ENCODE results near the gene FSD1L.

FSD1L gene

GRCh38 chr9:105418588-105419500 is 29.0 kb upstream of the FSD1L start:
- Histone ChIP-seq H3K36me3 (ENCODE audit: control insufficient read depth in 2 of 2, insufficient read depth in 2 of 2, low read length in 2 of 2) (no peaks in the 10 kb centered on the region), H3K4me3 (ENCODE audit: low read length in 2 of 2) (no peak overlapping the region), H3K27me3 (ENCODE audit: control insufficient read depth in 1 of 2, insufficient read depth in 2 of 2, low read length in 2 of 2) (no peaks in the 10 kb centered on the region), H3K9me3 (ENCODE audit: control insufficient read depth in 2 of 2, low read length in 2 of 2) (no peaks in the 10 kb centered on the region), H3K4me1 (ENCODE audit: control insufficient read depth, insufficient read depth, low read length) (no peaks in the 10 kb centered on the region), H3K27ac (ENCODE audit: low read length) (no peak overlapping the region), H3K9ac (ENCODE audit: low read length in 2 of 2) (no peak overlapping the region)

DNA sequence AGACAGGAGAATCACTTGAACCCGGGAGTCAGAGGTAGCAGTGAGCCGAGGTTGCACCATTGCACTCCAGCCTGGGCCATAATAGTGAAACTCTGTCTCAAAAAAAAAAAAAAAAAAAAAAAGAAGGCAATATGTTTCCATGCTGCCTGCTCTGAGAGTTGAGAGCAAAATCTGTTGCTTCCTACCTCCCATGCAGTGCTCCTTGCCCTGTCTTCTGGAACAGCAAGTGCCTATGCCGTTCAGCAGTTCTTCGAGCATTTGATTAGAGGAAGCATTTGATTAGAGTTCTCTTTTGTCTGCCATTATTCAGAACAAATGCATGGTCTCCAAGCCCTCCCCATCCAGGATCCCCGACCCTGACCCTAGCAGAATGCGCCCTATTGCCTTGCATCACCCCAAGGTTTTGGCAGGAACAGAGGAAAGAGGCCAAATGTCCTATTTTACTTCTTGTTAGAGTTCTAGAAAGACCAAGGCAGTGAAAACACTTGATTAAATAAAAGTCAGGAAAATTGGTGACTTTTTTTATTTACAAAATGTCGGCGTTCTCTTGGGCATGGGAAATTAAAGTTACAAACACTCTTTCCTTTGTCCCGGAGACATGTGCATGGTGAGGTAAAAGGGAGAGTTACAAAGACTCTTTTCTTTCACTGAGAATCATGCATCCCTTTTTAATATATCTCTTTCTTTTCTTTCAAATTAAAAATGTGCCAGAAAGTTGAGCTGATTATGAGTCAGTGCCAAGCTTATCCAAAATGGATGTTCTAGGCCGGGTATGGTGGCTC is 27.8 kb upstream of the FSD1L start:
- Histone ChIP-seq H3K27ac (ENCODE audit: low read length) (no peak overlapping the region), H3K27me3 (ENCODE audit: control insufficient read depth in 1 of 2, insufficient read depth in 2 of 2, low read length in 2 of 2) (no peaks in the 10 kb centered on the region), H3K9ac (ENCODE audit: low read length in 2 of 2) (no peak overlapping the region), H3K4me3 (ENCODE audit: low read length in 2 of 2) (no peak overlapping the region), H3K9me3 (ENCODE audit: control insufficient read depth in 2 of 2, low read length in 2 of 2) (no peaks in the 10 kb centered on the region), H3K4me1 (ENCODE audit: control insufficient read depth, insufficient read depth, low read length) (no peaks in the 10 kb centered on the region), H3K36me3 (ENCODE audit: control insufficient read depth in 2 of 2, insufficient read depth in 2 of 2, low read length in 2 of 2) (no peaks in the 10 kb centered on the region)

- H3K4me3 ChIP-seq (ENCODE audit: low read length in 2 of 2) = no peak overlapping the region
- no peaks in the 10 kb centered on the region for H3K9me3 ChIP-seq (ENCODE audit: control insufficient read depth in 2 of 2, low read length in 2 of 2)
- H3K4me1 ChIP-seq (ENCODE audit: control insufficient read depth, insufficient read depth, low read length) = no peaks in the 10 kb centered on the region
- H3K27me3 ChIP-seq (ENCODE audit: control insufficient read depth in 1 of 2, insufficient read depth in 2 of 2, low read length in 2 of 2) = no peaks in the 10 kb centered on the region
- no peak overlapping the region for H3K27ac ChIP-seq (ENCODE audit: low read length)
- H3K9ac ChIP-seq (ENCODE audit: low read length in 2 of 2) = no peak overlapping the region
- no peaks in the 10 kb centered on the region for H3K36me3 ChIP-seq (ENCODE audit: control insufficient read depth in 2 of 2, insufficient read depth in 2 of 2, low read length in 2 of 2)
These were observed 26.7 kb upstream of the FSD1L start for GRCh38 chr9:105421154-105421553.

GRCh38 chr9:105421864-105422263 is 26.0 kb upstream of the FSD1L start:
- Histone ChIP-seq H3K4me3 (ENCODE audit: low read length in 2 of 2) (no peak overlapping the region), H3K4me1 (ENCODE audit: control insufficient read depth, insufficient read depth, low read length) (no peaks in the 10 kb centered on the region), H3K9ac (ENCODE audit: low read length in 2 of 2) (no peak overlapping the region), H3K27ac (ENCODE audit: low read length) (no peak overlapping the region), H3K36me3 (ENCODE audit: control insufficient read depth in 2 of 2, insufficient read depth in 2 of 2, low read length in 2 of 2) (no peaks in the 10 kb centered on the region), H3K9me3 (ENCODE audit: control insufficient read depth in 2 of 2, low read length in 2 of 2) (no peaks in the 10 kb centered on the region), H3K27me3 (ENCODE audit: control insufficient read depth in 1 of 2, insufficient read depth in 2 of 2, low read length in 2 of 2) (no peaks in the 10 kb centered on the region)

- no peaks in the 10 kb centered on the region for H3K27me3 ChIP-seq (ENCODE audit: control insufficient read depth in 1 of 2, insufficient read depth in 2 of 2, low read length in 2 of 2)
- no peaks in the 10 kb centered on the region for H3K9me3 ChIP-seq (ENCODE audit: control insufficient read depth in 2 of 2, low read length in 2 of 2)
- no peaks in the 10 kb centered on the region for H3K36me3 ChIP-seq (ENCODE audit: control insufficient read depth in 2 of 2, insufficient read depth in 2 of 2, low read length in 2 of 2)
- H3K9ac ChIP-seq (ENCODE audit: low read length in 2 of 2) = no peak overlapping the region
- H3K4me1 ChIP-seq (ENCODE audit: control insufficient read depth, insufficient read depth, low read length) = no peaks in the 10 kb centered on the region
- no peak overlapping the region for H3K4me3 ChIP-seq (ENCODE audit: low read length in 2 of 2)
- H3K27ac ChIP-seq (ENCODE audit: low read length) = no peak overlapping the region
These were observed 21.9 kb upstream of the FSD1L start for GRCh38 chr9:105425816-105426433.

GRCh38 chr9:105426657-105427056 is 21.2 kb upstream of the FSD1L start:
- H3K4me1 ChIP-seq (ENCODE audit: control insufficient read depth, insufficient read depth, low read length) = peaks cover 4% of the 10 kb centered on the region
- H3K9ac ChIP-seq (ENCODE audit: low read length in 2 of 2) = no peak overlapping the region
- no peaks in the 10 kb centered on the region for H3K36me3 ChIP-seq (ENCODE audit: control insufficient read depth in 2 of 2, insufficient read depth in 2 of 2, low read length in 2 of 2)
- H3K9me3 ChIP-seq (ENCODE audit: control insufficient read depth in 2 of 2, low read length in 2 of 2) = no peaks in the 10 kb centered on the region
- H3K4me3 ChIP-seq (ENCODE audit: low read length in 2 of 2) = no peak overlapping the region
- no peak overlapping the region for H3K27ac ChIP-seq (ENCODE audit: low read length)
- no peaks in the 10 kb centered on the region for H3K27me3 ChIP-seq (ENCODE audit: control insufficient read depth in 1 of 2, insufficient read depth in 2 of 2, low read length in 2 of 2)

GRCh38 chr9:105431424-105432246 is 16.2 kb upstream of the FSD1L start:
- Histone ChIP-seq H3K36me3 (ENCODE audit: control insufficient read depth in 2 of 2, insufficient read depth in 2 of 2, low read length in 2 of 2) (no peaks in the 10 kb centered on the region), H3K27ac (ENCODE audit: low read length) (no peak overlapping the region), H3K9ac (ENCODE audit: low read length in 2 of 2) (no peak overlapping the region), H3K27me3 (ENCODE audit: control insufficient read depth in 1 of 2, insufficient read depth in 2 of 2, low read length in 2 of 2) (no peaks in the 10 kb centered on the region), H3K4me1 (ENCODE audit: control insufficient read depth, insufficient read depth, low read length) (peaks cover 7% of the 10 kb centered on the region), H3K4me3 (ENCODE audit: low read length in 2 of 2) (no peak overlapping the region), H3K9me3 (ENCODE audit: control insufficient read depth in 2 of 2, low read length in 2 of 2) (no peaks in the 10 kb centered on the region)

GRCh38 chr9:105432247-105432842 is 15.5 kb upstream of the FSD1L start:
- Histone ChIP-seq H3K4me3 (ENCODE audit: low read length in 2 of 2) (no peak overlapping the region), H3K27ac (ENCODE audit: low read length) (no peak overlapping the region), H3K36me3 (ENCODE audit: control insufficient read depth in 2 of 2, insufficient read depth in 2 of 2, low read length in 2 of 2) (no peaks in the 10 kb centered on the region), H3K27me3 (ENCODE audit: control insufficient read depth in 1 of 2, insufficient read depth in 2 of 2, low read length in 2 of 2) (no peaks in the 10 kb centered on the region), H3K4me1 (ENCODE audit: control insufficient read depth, insufficient read depth, low read length) (peaks cover 7% of the 10 kb centered on the region), H3K9ac (ENCODE audit: low read length in 2 of 2) (no peak overlapping the region), H3K9me3 (ENCODE audit: control insufficient read depth in 2 of 2, low read length in 2 of 2) (no peaks in the 10 kb centered on the region)

GRCh38 chr9:105435453-105435852 is 12.4 kb upstream of the FSD1L start:
- H3K36me3 ChIP-seq (ENCODE audit: control insufficient read depth in 2 of 2, insufficient read depth in 2 of 2, low read length in 2 of 2) = no peaks in the 10 kb centered on the region
- no peak overlapping the region for H3K4me3 ChIP-seq (ENCODE audit: low read length in 2 of 2)
- no peak overlapping the region for H3K27ac ChIP-seq (ENCODE audit: low read length)
- H3K27me3 ChIP-seq (ENCODE audit: control insufficient read depth in 1 of 2, insufficient read depth in 2 of 2, low read length in 2 of 2) = no peaks in the 10 kb centered on the region
- peaks cover 10% of the 10 kb centered on the region for H3K4me1 ChIP-seq (ENCODE audit: control insufficient read depth, insufficient read depth, low read length)
- H3K9me3 ChIP-seq (ENCODE audit: control insufficient read depth in 2 of 2, low read length in 2 of 2) = no peaks in the 10 kb centered on the region
- no peak overlapping the region for H3K9ac ChIP-seq (ENCODE audit: low read length in 2 of 2)

DNA sequence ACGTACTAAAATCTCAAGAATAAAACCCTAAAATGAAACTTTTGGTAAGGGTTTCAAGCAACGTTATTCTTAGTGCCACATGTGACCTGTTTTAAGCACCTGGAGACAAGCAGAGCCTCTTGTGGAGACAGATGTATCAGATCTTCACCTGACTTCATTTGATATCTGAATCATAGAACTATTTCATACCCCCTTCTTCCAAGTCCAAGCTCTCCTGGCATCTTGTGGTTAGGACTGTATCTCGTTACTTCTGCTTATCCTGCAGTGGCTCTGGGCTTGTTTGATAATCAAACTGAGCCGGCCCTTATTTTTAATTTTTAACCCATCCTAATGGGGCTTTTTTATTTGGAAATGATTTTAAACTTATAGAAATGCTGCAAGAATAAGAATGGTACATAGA is 11.1 kb upstream of the FSD1L start:
- H3K4me1 ChIP-seq (ENCODE audit: control insufficient read depth, insufficient read depth, low read length) = peaks cover 5% of the 10 kb centered on the region
- no peak overlapping the region for H3K9ac ChIP-seq (ENCODE audit: low read length in 2 of 2)
- H3K27ac ChIP-seq (ENCODE audit: low read length) = no peak overlapping the region
- H3K9me3 ChIP-seq (ENCODE audit: control insufficient read depth in 2 of 2, low read length in 2 of 2) = no peaks in the 10 kb centered on the region
- H3K4me3 ChIP-seq (ENCODE audit: low read length in 2 of 2) = no peak overlapping the region
- no peaks in the 10 kb centered on the region for H3K36me3 ChIP-seq (ENCODE audit: control insufficient read depth in 2 of 2, insufficient read depth in 2 of 2, low read length in 2 of 2)
- H3K27me3 ChIP-seq (ENCODE audit: control insufficient read depth in 1 of 2, insufficient read depth in 2 of 2, low read length in 2 of 2) = no peaks in the 10 kb centered on the region

All from stomach smooth muscle (tissue), 2 donors.